IMR-90 (cell line): ENCODE data around the gene MEIS2. TPM values are rescaled to one million over a fixed set of nuclear protein-coding genes. Genes with fewer than 3 reads are reported as not detected.

Source experiments
- ATAC-seq: fragments of 200-7000 bp; cut with Tn5 transposase; 2 replicates; pipeline ENCODE4 v1.9.1; 2020; ENCODE audit warnings: low read depth, mild to moderate bottlenecking, moderate library complexity
- BruUV-seq: library from RNA; stranded (reverse); fragments of 400-500 nt; replicated peaks from 2 replicates; lab custom pipeline; 2021; lab: Mats Ljungman, UMichigan
- CTCF ChIA-PET: fragments of 300-600 bp; formaldehyde crosslinking; extraction: SDS; loops from one replicate; lab custom pipeline; 2021; ENCODE audit warnings: antibody characterized with exemption; lab: Yijun Ruan, JAX
- POLR2A ChIA-PET: fragments of 300-600 bp; sonication (Branson Sonifier 250); formaldehyde crosslinking; loops from one replicate; lab custom pipeline; 2022; ENCODE audit warnings: antibody characterized with exemption; ENCODE audit not compliant: unreplicated experiment; lab: Charles Lee
- DNase-seq: peaks from one replicate; pipeline ENCODE4 v3.0.0; 2013
- H2AFZ ChIP-seq: replicated peaks from 2 replicates; pipeline ENCODE3; 2013; ENCODE audit warnings: low read length, mild to moderate bottlenecking; ENCODE audit not compliant: poor library complexity
- H2AK5ac ChIP-seq: 2 replicates; pipeline ENCODE4 v1.6.1; 2013; ENCODE audit warnings: low read depth, low read length, inconsistent platforms
- H2AK9ac ChIP-seq: replicated peaks from 2 replicates; pipeline ENCODE3; 2013; ENCODE audit warnings: mild to moderate bottlenecking, low read depth, low read length, moderate library complexity; ENCODE audit not compliant: poor library complexity
- H2BK120ac ChIP-seq: 2 replicates; pipeline ENCODE4 v1.6.1; 2013; ENCODE audit warnings: low read depth, low read length, inconsistent platforms
- H2BK15ac ChIP-seq: 3 replicates; pipeline ENCODE4 v1.6.1; 2013; ENCODE audit warnings: low read depth, low read length, inconsistent platforms
- H2BK20ac ChIP-seq: 2 replicates; pipeline ENCODE4 v1.6.1; 2013; ENCODE audit warnings: low read depth, mild to moderate bottlenecking, inconsistent platforms, low read length, moderate library complexity
- H2BK5ac ChIP-seq: 2 replicates; pipeline ENCODE4 v1.6.1; 2013; ENCODE audit warnings: mild to moderate bottlenecking, low read depth, low read length, inconsistent platforms; ENCODE audit not compliant: poor library complexity, severe bottlenecking
- H3K14ac ChIP-seq: replicated peaks from 2 replicates; pipeline ENCODE4 v1.6.1; 2013; ENCODE audit warnings: low read depth, low read length, inconsistent platforms
- H3K18ac ChIP-seq: 2 replicates; pipeline ENCODE4 v1.6.1; 2013; ENCODE audit warnings: low read depth, low read length, control low read depth
- H3K23ac ChIP-seq: 2 replicates; pipeline ENCODE4 v1.6.1; 2013; ENCODE audit warnings: low read depth, low read length, inconsistent platforms
- H3K27ac ChIP-seq: 2 replicates; pipeline ENCODE4 v1.5.1; 2013; ENCODE audit warnings: mild to moderate bottlenecking, control low read depth, low read length; ENCODE audit not compliant: insufficient read depth
- H3K27me3 ChIP-seq: 2 replicates; pipeline ENCODE4 v1.6.1; 2013; ENCODE audit warnings: low read length; ENCODE audit not compliant: control insufficient read depth, insufficient read depth
- H3K36me3 ChIP-seq: 2 replicates; pipeline ENCODE4 v1.6.1; 2013; ENCODE audit warnings: low read length, mixed read lengths; ENCODE audit not compliant: control insufficient read depth, insufficient read depth
- H3K4ac ChIP-seq: 2 replicates; pipeline ENCODE4 v1.6.1; 2013; ENCODE audit warnings: low read depth, low read length, inconsistent platforms
- H3K4me1 ChIP-seq: 2 replicates; pipeline ENCODE4 v1.6.1; 2013; ENCODE audit warnings: low read length, mixed read lengths; ENCODE audit not compliant: control insufficient read depth, insufficient read depth
- H3K4me2 ChIP-seq: 2 replicates; pipeline ENCODE4 v1.6.1; 2013; ENCODE audit warnings: low read depth, mild to moderate bottlenecking, control low read depth, low read length, moderate library complexity
- H3K4me3 ChIP-seq: 2 replicates; pipeline ENCODE4 v1.5.1; 2013; ENCODE audit warnings: low read depth, mild to moderate bottlenecking, control low read depth, low read length, moderate library complexity; ENCODE audit not compliant: insufficient read depth
- H3K56ac ChIP-seq: 2 replicates; pipeline ENCODE4 v1.6.1; 2013; ENCODE audit warnings: low read length, inconsistent platforms; ENCODE audit not compliant: insufficient read depth; ENCODE audit errors: extremely low read depth
- H3K79me1 ChIP-seq, 2 experiments: 2 replicates each; pipeline ENCODE4 v1.6.1; 2013; ENCODE audit warnings: low read length in 2 of 2, inconsistent platforms in 1 of 2, low read depth in 1 of 2
- H3K9ac ChIP-seq: 2 replicates; pipeline ENCODE4 v1.6.1; 2013; ENCODE audit warnings: low read depth, low read length, control low read depth
- H3K9me1 ChIP-seq: 2 replicates; pipeline ENCODE4 v1.6.1; 2013; ENCODE audit warnings: low read length, inconsistent platforms; ENCODE audit not compliant: insufficient read depth
- H3K9me3 ChIP-seq: 2 replicates; pipeline ENCODE4 v1.6.1; 2013; ENCODE audit warnings: low read length; ENCODE audit not compliant: control insufficient read depth, insufficient read depth
- H4K20me1 ChIP-seq: 2 replicates; pipeline ENCODE4 v1.6.1; 2013; ENCODE audit warnings: low read length, inconsistent platforms; ENCODE audit not compliant: insufficient read depth
- H4K5ac ChIP-seq: 2 replicates; pipeline ENCODE4 v1.6.1; 2013; ENCODE audit warnings: mild to moderate bottlenecking, low read depth, low read length, control low read depth
- H4K8ac ChIP-seq, 2 experiments: 2 replicates each; pipeline ENCODE4 v1.6.1; 2013; ENCODE audit warnings: low read depth in 2 of 2, low read length in 2 of 2, control low read depth in 1 of 2, inconsistent platforms in 1 of 2
- H4K91ac ChIP-seq: 2 replicates; pipeline ENCODE4 v1.6.1; 2013; ENCODE audit warnings: low read depth, low read length, inconsistent platforms; ENCODE audit not compliant: insufficient read depth
- BHLHE40 ChIP-seq: fragments of 150-350 bp; IDR thresholded peaks from 2 replicates; pipeline ENCODE4 v1.6.1; 2016; ENCODE audit warnings: mild to moderate bottlenecking, low read depth, low read length
- FOS ChIP-seq: fragments of 150-350 bp; IDR thresholded peaks from 2 replicates; pipeline ENCODE4 v1.6.1; 2016; ENCODE audit warnings: low read depth, low read length
- SMC3 ChIP-seq: fragments of 150-350 bp; IDR thresholded peaks from 2 replicates; pipeline ENCODE4 v1.6.1; 2016; ENCODE audit warnings: low read depth, mild to moderate bottlenecking, antibody characterized with exemption, low read length, moderate library complexity
- WGBS, 2 experiments: methylation state at CpG; one replicate each; pipeline versions ENCODE4 v1.1.5 to v1.1.7; 2013; ENCODE audit warnings: missing lambda C conversion rate in 2 of 2; ENCODE audit not compliant: insufficient read length in 1 of 2; ENCODE audit errors: extremely low coverage in 2 of 2; 5-methylcytosine and 5-hydroxymethylcytosine counted together
- dilution Hi-C: fragments of 300-500 bp; cut with HindIII; formaldehyde crosslinking; loops from one replicate; pipeline ENCODE4 v1.14.3; 2018; ENCODE audit warnings: low sequenced_read_pairs; ENCODE audit not compliant: unreplicated experiment
- in situ Hi-C: fragments of 300-500 bp; cut with MboI; formaldehyde crosslinking; loops from 3 replicates; pipeline ENCODE4 v1.14.3; 2019; ENCODE audit warnings: low sequenced_read_pairs, inconsistent platforms, mixed read lengths
- intact Hi-C: fragments of 100-400 bp; cut with micrococcal nuclease; formaldehyde crosslinking; loops from 2 replicates; pipeline ENCODE4 v1.10.0; 2022
- polyA plus RNA-seq, 3 experiments: library from polyadenylated mRNA; depleted of rRNA; stranded (reverse); fragments of >200 nt; gene quantifications; 2 replicates each; pipeline ENCODE4 v1.2.3, GENCODE V29; 2012; ENCODE audit warnings: low replicate concordance in 1 of 3
- total RNA-seq: library from RNA; depleted of rRNA; stranded (reverse); fragments of >200 nt; gene quantifications from 2 replicates; pipeline ENCODE4 v1.2.3, GENCODE V29; 2012

The MEIS2 gene
- total and polyA plus RNA-seq, 2 of the 4 experiments (the other 2 are of a cell fraction), result 70.1 to 71.3 TPM

DNA sequence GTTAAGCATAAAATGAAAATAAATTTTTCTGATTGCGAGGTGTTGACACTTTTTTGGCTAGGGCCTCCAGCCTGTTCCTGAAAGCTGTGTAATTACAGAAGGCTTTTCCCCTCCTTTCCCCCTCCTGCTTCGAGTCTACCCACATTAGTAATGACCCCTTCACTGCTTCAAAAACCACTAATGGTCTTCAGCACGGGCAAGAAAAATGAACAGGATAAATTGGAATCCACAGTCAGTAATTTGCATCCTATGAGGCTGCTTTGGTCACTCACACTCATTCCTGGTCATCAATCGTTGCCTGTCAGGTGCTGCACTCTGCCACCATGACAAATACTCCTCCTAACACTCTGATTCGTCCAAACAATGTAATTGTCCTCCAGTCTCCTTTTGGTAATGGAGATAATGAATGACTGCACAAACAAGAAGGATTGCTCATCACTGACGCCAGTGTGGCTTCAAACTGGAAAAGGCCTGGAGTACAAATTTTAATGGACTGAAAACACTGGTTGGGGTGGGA is 148.6 kb downstream of the MEIS2 start:
- peaks cover 5% of the 10 kb centered on the region for H3K9me1 ChIP-seq
- BruUV-seq, result no TSS peak
- no peak overlapping the region for H3K9ac ChIP-seq
- no peaks in the 10 kb centered on the region for H3K27me3 ChIP-seq
- no peak overlapping the region for H2BK120ac ChIP-seq
- H2AK5ac ChIP-seq, result no peak overlapping the region
- no peak overlapping the region for H2AFZ ChIP-seq
- peaks cover 0 to 12% of the 10 kb centered on the region in 2 experiments; a peak in 3 of 4 replicates for H3K79me1 ChIP-seq
- no peak overlapping the region for H2AK9ac ChIP-seq
- WGBS, 2 experiments, result no CpG with 5 or more reads among the region's 6 CpGs
- no peak overlapping the region for H3K56ac ChIP-seq
- in situ Hi-C loops (no loop called here), intact Hi-C loops (no loop called here), dilution Hi-C loops (no loop called here)
- peaks cover 1% of the 10 kb centered on the region; the same call in 1 of the 2 replicates for H3K36me3 ChIP-seq
- H4K91ac ChIP-seq, result no peak overlapping the region
- ChIA-PET CTCF (no interaction called here), POLR2A (no interaction called here)
- H4K8ac ChIP-seq, result no peak overlapping the region
- TF ChIP-seq BHLHE40 (peak; percentile 82), SMC3 (no peak), FOS (0 out of 2 replicates have a peak, but pooled peaks have one; percentile 8)
- ATAC-seq (peak; percentile 51; the same call in 1 of the 2 replicates), DNase-seq (peak; percentile 84)
- H3K4me1 ChIP-seq, result peaks cover 8% of the 10 kb centered on the region
- no peaks in the 10 kb centered on the region for H3K9me3 ChIP-seq
- no peak overlapping the region for H2BK5ac ChIP-seq
- H3K4ac ChIP-seq, result no peak overlapping the region
- H4K5ac ChIP-seq, result no peak overlapping the region
- H2BK20ac ChIP-seq, result no peak overlapping the region
- peak overlapping the region; percentile 29; the same call in 1 of the 2 replicates for H3K4me2 ChIP-seq
- no peaks in the 10 kb centered on the region for H4K20me1 ChIP-seq
- H2BK15ac ChIP-seq, result no peak overlapping the region
- H3K27ac ChIP-seq, result no peak overlapping the region
- no peak overlapping the region for H3K4me3 ChIP-seq
- H3K14ac ChIP-seq, result peak overlapping the region; percentile 12
- H3K23ac ChIP-seq, result 0 out of 2 replicates have a peak overlapping the region, but pooled peaks have one; percentile 17
- H3K18ac ChIP-seq, result no peak overlapping the region
